GM12878 (cell line): ENCODE data around the gene RPL27. TPM values are rescaled to one million over a fixed set of nuclear protein-coding genes. Genes with fewer than 3 reads are reported as not detected.

ENCODE experiments used
- ATAC-seq: fragments of 200-7000 bp; cut with Tn5 transposase; 3 replicates; pipeline ENCODE4 v1.9.1; 2020; ENCODE audit warnings: mild to moderate bottlenecking, moderate library complexity
- BruUV-seq: library from RNA; stranded (reverse); fragments of 400-500 nt; replicated peaks from 2 replicates; lab custom pipeline; 2021; lab: Mats Ljungman, UMichigan
- CTCF ChIA-PET: fragments of 300-600 bp; sonication (Branson Sonifier 250); formaldehyde crosslinking; extraction: SDS; loops from one replicate; lab custom pipeline; 2021; ENCODE audit warnings: inconsistent platforms; lab: Yijun Ruan, JAX
- POLR2A ChIA-PET: fragments of 350-600 bp; formaldehyde crosslinking; extraction: SDS; loops from one replicate; lab custom pipeline; 2021; ENCODE audit warnings: inconsistent platforms; lab: Charles Lee
- RAD21 ChIA-PET: fragments of 300-600 bp; sonication (Branson Sonifier 250); formaldehyde crosslinking; loops from one replicate; lab custom pipeline; 2023; ENCODE audit warnings: antibody characterized with exemption; ENCODE audit not compliant: unreplicated experiment; lab: Charles Lee
- SMC1A ChIA-PET: fragments of 300-600 bp; sonication (Branson Sonifier 250); formaldehyde crosslinking; loops from one replicate; lab custom pipeline; 2023; ENCODE audit not compliant: unreplicated experiment, uncharacterized antibody; lab: Charles Lee
- DNase-seq: peaks from one replicate; pipeline ENCODE4 v3.0.0-alpha.2; 2011; ENCODE audit warnings: low read depth, low spot score
- FAIRE-seq: peaks from 3 replicates; lab custom pipeline; 2011; peaks lifted over from hg19 to GRCh38; lab: Jason Lieb, UNC
- H2AFZ ChIP-seq: 2 replicates; pipeline ENCODE4 v1.6.0; 2011; ENCODE audit warnings: low read depth, low read length, control low read depth; ENCODE audit not compliant: control insufficient read depth
- H3K27ac ChIP-seq: 2 replicates; pipeline ENCODE4 v1.5.1; 2011; ENCODE audit warnings: control low read depth; ENCODE audit not compliant: control insufficient read depth, insufficient read depth
- H3K27me3 ChIP-seq, 2 experiments: replicated peaks in 1 of 2; 2 replicates each; pipeline versions ENCODE4 v1.6.0 to v1.6.1; 2011; ENCODE audit warnings: low read length in 1 of 2; ENCODE audit not compliant: control insufficient read depth in 2 of 2, insufficient read depth in 2 of 2
- H3K36me3 ChIP-seq, 2 experiments: 2 replicates each; pipeline ENCODE4 v1.5.1; 2011; ENCODE audit warnings: low read length in 1 of 2; ENCODE audit not compliant: control insufficient read depth in 2 of 2, insufficient read depth in 2 of 2
- H3K4me1 ChIP-seq: 2 replicates; pipeline ENCODE4 v1.6.1; 2011; ENCODE audit warnings: mild to moderate bottlenecking, low read length, moderate library complexity, mixed read lengths; ENCODE audit not compliant: control insufficient read depth, insufficient read depth
- H3K4me2 ChIP-seq: 2 replicates; pipeline ENCODE4 v1.6.0; 2011; ENCODE audit warnings: control low read depth; ENCODE audit not compliant: control insufficient read depth, insufficient read depth
- H3K4me3 ChIP-seq: fragments of 200-600 bp; sonication (generic); 2 replicates; pipeline ENCODE4 v1.5.1; 2016
- H3K79me2 ChIP-seq: 2 replicates; pipeline ENCODE4 v1.6.0; 2011; ENCODE audit warnings: low read length; ENCODE audit not compliant: control insufficient read depth, insufficient read depth
- H3K9ac ChIP-seq: 2 replicates; pipeline ENCODE4 v1.8.0; 2011; ENCODE audit warnings: low read length, control low read depth, mixed read lengths; ENCODE audit not compliant: control insufficient read depth, insufficient read depth
- H3K9me3 ChIP-seq: replicated peaks from 3 replicates; pipeline ENCODE4 v1.5.1; 2011; ENCODE audit warnings: mild to moderate bottlenecking, low read length; ENCODE audit not compliant: control insufficient read depth, insufficient read depth
- H4K20me1 ChIP-seq: 2 replicates; pipeline ENCODE4 v1.6.0; 2011; ENCODE audit not compliant: control insufficient read depth, insufficient read depth
- CBFB ChIP-seq: IDR thresholded peaks from 2 replicates; pipeline ENCODE4 v1.6.1; 2016; ENCODE audit warnings: antibody characterized with exemption, low read depth
- DPF2 ChIP-seq: fragments of 450-650 bp; IDR thresholded peaks from 2 replicates; pipeline ENCODE4 v1.6.1; 2017; ENCODE audit warnings: mild to moderate bottlenecking
- FOXM1 ChIP-seq: IDR thresholded peaks from 2 replicates; pipeline ENCODE4 v1.6.1; 2012; ENCODE audit warnings: low read depth, mild to moderate bottlenecking, inconsistent platforms, low read length, moderate library complexity
- MTA3 ChIP-seq: IDR thresholded peaks from 2 replicates; pipeline ENCODE4 v1.6.1; 2012; ENCODE audit warnings: low read length, inconsistent platforms, borderline replicate concordance
- NFXL1 ChIP-seq: fragments of 450-650 bp; IDR thresholded peaks from 2 replicates; pipeline ENCODE4 v1.6.1; 2017; ENCODE audit warnings: antibody characterized with exemption, mild to moderate bottlenecking, borderline replicate concordance
- PML ChIP-seq: IDR thresholded peaks from 2 replicates; pipeline ENCODE4 v1.6.1; 2012; ENCODE audit warnings: low read length, inconsistent platforms
- POLR2AphosphoS2 ChIP-seq: IDR thresholded peaks from 2 replicates; pipeline ENCODE4 v1.6.1; 2011; ENCODE audit warnings: low read depth, mild to moderate bottlenecking, low read length, improper control_type of control experiment, moderate library complexity
- POU2F2 ChIP-seq: IDR thresholded peaks from 3 replicates; pipeline ENCODE4 v1.6.1; 2011; ENCODE audit warnings: low read depth, mild to moderate bottlenecking, low read length, borderline replicate concordance
- SREBF1 ChIP-seq: IDR thresholded peaks from 2 replicates; pipeline ENCODE4 v1.6.1; 2012; ENCODE audit warnings: mild to moderate bottlenecking, low read length
- STAT3 ChIP-seq: IDR thresholded peaks from 2 replicates; pipeline ENCODE4 v1.6.1; 2011; ENCODE audit warnings: low read depth, low read length, improper control_type of control experiment
- WGBS: methylation state at CpG from one replicate; pipeline ENCODE4 v1.1.6; 2016; ENCODE audit warnings: low lambda C conversion rate; ENCODE audit not compliant: insufficient replicate concordance, insufficient coverage; ENCODE audit errors: missing lambda C conversion rate; 5-methylcytosine and 5-hydroxymethylcytosine counted together
- in situ Hi-C: fragments of 300-500 bp; cut with MboI; formaldehyde crosslinking; loops from 9 replicates; pipeline ENCODE4 v1.14.3; 2018; ENCODE audit warnings: mixed read lengths
- intact Hi-C: fragments of 100-400 bp; cut with micrococcal nuclease; formaldehyde crosslinking; loops from one replicate; pipeline ENCODE4 v1.14.2; 2022; ENCODE audit not compliant: unreplicated experiment
- polyA plus RNA-seq, 11 experiments: library from polyadenylated mRNA; depleted of rRNA in 4 of 11; unstranded in 6 of 11; stranded (reverse) in 5 of 11; fragments of >200 nt; fragmentation: Nextera tagmentation in 4 of 11; fragmentation: Illumina TruSeq in 1 of 11; extraction: Ambion mirVana in 4 of 11; extraction: Trizol in 1 of 11; gene quantifications; 1 replicate in 1 of 11; 2 replicates in 10 of 11; pipeline versions ENCODE4 v1.2.1 to v1.2.3, GENCODE V29; 2011 to 2016; ENCODE audit warnings: inconsistent platforms in 2 of 11, missing spikeins in 2 of 11, low read depth in 1 of 11
- total RNA-seq, 4 experiments: library from RNA; depleted of rRNA in 3 of 4; stranded (reverse); fragments of >200 nt in 3 of 4; fragmentation: Illumina TruSeq in 1 of 4; extraction: Trizol in 1 of 4; gene quantifications; 2 replicates each; pipeline versions ENCODE4 v1.2.1 to v1.2.3, GENCODE V29; 2013 to 2021

Gene RPL27
- total and polyA plus RNA-seq, 10 of the 15 experiments (the other 5 are each of a cell fraction or from before 2014, with no cell fraction given) = 1,748 to 6,934 (median 3,779) TPM

DNA sequence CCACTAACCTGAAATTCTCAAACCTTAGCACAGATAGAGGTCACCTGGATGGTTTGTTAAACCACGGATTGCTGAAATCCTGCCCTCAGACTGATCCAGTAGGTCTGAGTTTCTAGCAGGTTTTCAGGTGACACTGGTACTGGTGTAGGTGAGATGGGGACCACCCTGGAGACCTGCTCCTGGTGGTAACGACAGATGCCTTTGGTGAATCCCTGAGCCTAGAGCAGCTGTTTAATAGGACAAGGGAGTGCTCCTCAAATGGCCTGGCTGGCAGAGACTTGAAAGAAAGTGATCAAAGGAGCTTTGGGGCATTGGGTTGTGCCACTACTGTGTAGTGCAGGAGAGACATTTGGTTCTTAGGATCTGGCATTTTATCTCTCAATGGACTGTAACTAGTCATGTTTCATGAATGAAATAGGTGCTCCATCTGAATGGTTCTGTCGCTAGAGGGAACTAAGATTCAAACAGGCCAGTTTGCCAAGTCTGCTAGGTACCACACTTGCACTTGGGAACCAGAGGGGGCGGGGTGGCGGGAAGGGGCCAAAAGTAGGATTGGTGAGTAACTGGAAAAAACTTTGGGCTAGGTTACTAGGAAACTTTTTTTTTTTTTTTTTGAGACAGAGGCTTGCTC, 5.4 kb downstream of the RPL27 start:
- Histone ChIP-seq H3K4me2 (no peak overlapping the region), H3K27me3 (no peaks in the 10 kb centered on the region), H3K79me2 (peaks cover 40% of the 10 kb centered on the region), H3K4me1 (peaks cover 6% of the 10 kb centered on the region), H3K27ac (no peak overlapping the region), H3K4me3 (no peak overlapping the region), H4K20me1 (no peaks in the 10 kb centered on the region), H3K9ac (no peak overlapping the region), H3K36me3 (peaks cover 8 to 19% of the 10 kb centered on the region in 2 experiments)
- FAIRE-seq = no peak
- ATAC-seq = no peak
- WGBS = 86% methylated on average over 5 of the region's 5 CpGs
- intact Hi-C loops = no loop called here
- ChIA-PET POLR2A (interaction anchor here (0.6 to 1.1 kb wide), 2 partner anchors 48 to 237 kb away, joined by 3 read pairs; no protein-coding TSS in a partner anchor), CTCF (interaction anchor here (1.3 kb wide), 1 partner anchor 161 kb away, joined by 3 read pairs; no protein-coding TSS in a partner anchor)
- BruUV-seq = no TSS peak
- no peak for DNase-seq
- TF ChIP-seq FOXM1 (no peak), MTA3 (peak; percentile 50; the same call in 1 of the 2 replicates), STAT3 (no peak), DPF2 (no peak), PML (0 out of 2 replicates have a peak, but pooled peaks have one; percentile 18), POU2F2 (no peak), CBFB (peak; percentile 39; the same call in 1 of the 2 replicates), SREBF1 (no peak), NFXL1 (no peak), POLR2AphosphoS2 (peak; percentile 36; the same call in 1 of the 2 replicates)
- TF ChIP-seq, all 136 proteins: peak for 4
- no peaks in the 10 kb centered on the region for H3K9me3 ChIP-seq
- SMC1A ChIA-PET = no interaction called here
- in situ Hi-C loops = no loop called here
- RAD21 ChIA-PET = no interaction called here
- H2AFZ ChIP-seq = no peak overlapping the region
